Femur (tissue), 1 donor: ENCODE measurements around the gene FOXD4L1.
"Not testable (repeated sequence)": the region's sequence is repeated elsewhere in the genome, so short reads cannot be mapped to it uniquely, and the experiment has no call there.

Source experiments
- DNase-seq: peaks from one replicate; pipeline ENCODE4 v3.0.0-alpha.2; 2017

FOXD4L1 gene

DNA sequence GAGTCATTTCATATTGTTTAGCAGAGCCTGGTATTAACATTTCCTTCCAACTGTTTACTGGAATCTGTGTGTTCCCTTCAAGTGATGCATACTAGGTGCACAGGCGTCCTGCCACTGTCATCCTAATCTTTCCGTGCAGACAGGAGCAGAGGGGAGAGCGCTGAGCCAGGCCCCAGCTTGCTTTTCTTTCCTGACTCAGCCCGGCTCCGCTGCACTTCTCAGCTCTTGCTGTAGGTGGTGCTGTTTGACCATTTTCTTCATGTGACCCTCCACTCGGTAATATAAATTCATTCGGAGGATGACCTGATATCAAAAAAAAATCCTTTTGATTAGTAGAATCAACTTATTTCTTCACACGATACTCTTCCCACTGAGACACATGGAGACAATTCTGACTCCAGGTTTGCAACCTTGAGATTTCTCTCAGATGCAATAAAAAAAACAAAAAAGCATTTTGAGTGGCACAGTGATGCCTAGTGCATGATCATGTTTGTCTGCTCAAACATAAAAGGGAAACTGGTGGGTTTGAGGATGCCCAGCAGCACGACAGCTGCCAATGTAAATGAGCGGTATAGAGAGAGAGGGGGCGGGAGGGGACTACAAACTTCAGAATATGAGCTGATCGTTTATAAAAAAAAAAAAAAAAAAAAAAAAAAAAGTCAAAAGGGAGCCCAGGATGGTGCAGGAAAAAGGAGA is 29.0 kb downstream of the FOXD4L1 start:
- DNase-seq, result not testable (repeated sequence)

DNA sequence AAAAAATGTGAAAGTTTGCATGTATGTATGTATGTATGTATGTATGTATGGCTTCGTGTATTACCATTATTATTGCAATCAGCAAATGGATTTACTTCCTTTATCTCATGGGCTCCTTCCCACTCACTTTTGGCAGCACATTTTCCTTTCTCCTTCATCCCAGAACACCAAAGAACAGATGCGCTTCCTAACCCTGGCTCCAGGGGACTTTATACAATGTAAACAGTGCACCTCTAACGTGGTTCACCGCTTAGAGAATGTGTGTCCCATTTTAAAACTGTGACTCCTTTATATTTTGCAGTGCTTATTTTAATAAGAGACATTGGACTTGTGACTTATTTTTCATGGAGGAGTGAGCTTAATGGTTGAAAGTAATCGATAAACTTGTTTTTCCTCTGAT is 29.7 kb downstream of the FOXD4L1 start:
- DNase-seq, result not testable (repeated sequence)

DNA sequence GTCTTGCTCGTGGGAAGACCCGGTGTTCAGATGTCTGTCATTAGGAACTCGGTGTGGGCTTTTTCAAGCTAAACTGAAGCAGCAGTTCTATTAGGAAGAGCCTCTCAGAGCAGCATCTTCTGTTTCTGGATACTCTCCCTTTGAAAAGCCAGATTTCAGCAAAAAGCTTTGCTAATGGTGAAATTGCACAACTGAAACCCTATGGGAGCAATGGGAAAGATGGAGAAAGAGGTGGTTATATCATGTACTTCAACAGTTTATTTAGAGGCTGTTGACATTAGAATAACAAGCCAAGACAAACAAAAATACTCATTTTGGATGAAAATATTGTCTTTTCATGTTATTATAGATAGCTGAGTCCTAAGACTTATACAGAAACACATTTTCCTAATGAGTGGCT is 30.4 kb downstream of the FOXD4L1 start:
- DNase-seq, result not testable (repeated sequence)

DNA sequence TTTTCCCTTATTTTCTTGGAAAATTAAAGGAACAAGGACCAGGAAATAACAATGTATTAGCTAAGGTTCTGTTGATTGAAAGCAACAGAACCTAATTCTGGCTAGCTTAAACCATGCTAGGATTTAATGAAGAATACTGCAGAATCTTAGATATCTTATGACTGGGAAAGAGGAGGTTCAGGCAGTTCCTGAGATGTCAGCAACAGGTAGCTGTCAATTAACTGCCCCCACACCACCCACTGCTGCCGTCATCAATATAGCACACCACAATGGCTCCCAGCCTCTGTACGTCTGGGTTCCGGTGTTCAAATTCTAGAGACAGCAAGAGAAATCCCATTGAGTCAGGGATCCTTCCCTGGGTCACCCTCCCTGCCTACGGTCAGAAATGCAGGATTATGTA is 34.5 kb downstream of the FOXD4L1 start:
- not testable (repeated sequence) for DNase-seq

DNA sequence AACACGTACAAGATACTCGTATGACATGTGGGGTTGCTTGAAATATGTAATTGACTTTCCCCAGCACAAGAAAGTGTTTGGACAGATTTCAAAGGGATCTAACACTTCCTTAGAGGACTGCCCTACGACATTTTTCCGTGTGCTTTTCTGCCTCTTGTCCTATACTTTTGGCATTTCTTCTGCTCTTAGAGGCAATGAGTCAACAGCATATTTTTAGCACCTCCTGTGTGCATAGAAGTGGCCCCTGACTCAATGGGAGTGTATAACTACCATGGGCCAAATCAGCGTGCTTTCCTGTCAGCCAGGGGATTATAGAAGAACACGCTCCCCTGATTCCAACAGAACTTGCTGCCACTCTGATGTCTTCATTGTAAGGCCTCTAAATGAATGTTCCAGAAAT is 38.1 kb downstream of the FOXD4L1 start:
- DNase-seq, result not testable (repeated sequence)

DNA sequence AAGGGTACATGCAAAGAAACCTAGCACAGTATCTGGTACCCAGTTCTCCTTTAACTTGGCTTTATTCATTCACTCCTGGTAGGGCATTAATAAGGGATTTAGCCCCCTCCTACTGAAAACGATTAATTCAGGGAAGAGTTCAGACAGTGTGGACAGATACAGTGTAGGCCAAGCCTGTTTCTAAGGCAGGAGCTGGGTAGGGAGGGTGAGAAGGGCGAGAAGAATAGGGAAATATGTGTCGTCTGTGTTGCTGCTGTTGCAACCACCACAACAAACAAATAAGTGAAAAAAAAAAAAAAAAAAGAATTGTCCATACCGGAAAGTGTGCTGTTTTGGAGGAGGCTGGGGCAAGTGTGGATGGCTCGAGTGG is 42.4 kb downstream of the FOXD4L1 start:
- DNase-seq, result not testable (repeated sequence)

DNA sequence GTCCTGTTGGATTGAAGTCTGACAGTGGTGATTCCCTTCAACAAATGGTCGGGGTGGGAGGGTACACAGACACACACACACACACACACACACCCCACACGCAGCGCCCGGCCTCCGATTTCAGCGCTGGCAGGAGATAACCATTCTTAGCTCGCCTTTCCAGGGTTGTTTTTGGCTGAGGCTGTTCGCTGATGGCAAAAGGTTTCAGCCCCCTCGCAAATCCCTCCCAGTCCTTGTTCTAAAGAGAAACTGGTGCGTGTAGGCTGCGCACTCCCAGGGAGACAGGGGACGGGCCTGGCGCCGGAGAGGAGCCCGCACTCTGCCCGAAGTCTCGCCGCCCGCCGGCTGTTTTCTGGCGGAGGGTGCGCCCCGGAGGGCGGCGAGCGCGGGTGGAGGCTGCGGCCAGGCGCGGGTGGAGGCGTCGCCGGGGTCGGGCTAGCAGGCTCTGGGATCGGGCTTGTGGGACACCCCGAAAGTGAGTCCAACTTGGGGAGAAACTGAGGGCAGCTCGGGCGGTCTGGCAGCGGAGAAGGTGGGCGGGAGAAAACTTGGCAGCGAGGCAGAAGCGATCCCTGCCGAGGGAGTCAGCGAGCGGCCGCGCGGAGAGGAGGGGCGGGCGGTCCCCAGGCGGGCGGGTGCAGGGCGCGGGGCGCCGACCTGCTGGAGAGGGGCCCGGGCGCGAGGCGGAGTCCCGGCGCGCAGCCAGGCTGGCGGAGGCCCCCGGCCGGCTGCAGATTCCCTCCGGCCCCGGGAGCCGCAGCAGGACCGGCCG is 42.9 kb downstream of the FOXD4L1 start:
- DNase-seq, result peak; percentile 61

DNA sequence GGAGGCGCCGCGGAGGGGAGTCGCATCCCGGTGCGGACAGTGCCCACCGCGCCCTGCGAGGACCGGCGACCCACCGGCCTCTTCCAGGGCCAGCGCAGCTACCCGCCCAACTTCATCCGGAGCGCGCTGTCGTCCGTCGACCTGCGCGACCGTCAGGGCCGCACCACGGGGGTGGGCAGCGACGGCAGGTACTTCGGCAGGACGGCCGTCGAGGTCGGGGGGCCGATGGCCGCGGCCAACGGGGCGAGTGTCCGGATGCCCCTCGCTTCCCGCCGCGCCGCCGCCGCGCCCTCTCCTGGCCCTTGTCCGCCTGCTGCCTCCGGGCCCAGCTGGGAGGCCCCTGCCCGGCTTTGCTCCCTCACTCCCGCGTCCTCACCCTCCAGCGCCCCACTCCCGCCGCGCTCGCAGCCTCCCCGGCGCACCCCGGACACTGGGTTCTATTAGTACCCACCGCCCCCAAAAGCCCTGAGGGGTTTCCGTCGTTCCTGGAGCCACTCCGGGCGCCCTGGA is 43.6 kb downstream of the FOXD4L1 start:
- DNase-seq, result peak; percentile 18

DNA sequence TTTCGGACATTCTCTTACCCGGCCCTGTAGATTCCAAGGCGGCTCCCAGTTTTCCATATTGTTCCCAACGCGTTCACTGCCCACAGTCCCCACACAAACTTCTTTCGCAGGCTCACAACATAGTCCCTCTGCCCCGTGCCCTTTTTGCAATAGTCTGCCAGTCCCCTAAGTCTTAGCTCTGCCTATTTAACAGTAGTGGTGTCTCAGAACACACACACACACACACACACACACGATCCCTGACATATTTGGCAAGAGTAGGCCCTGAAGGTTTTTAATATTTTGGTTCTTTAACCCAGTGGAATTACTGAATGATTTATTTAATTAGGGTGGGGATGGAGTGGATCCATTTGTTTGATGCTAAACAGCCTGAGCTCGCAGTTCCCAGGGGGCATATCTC is 44.1 kb downstream of the FOXD4L1 start:
- DNase-seq, result not testable (repeated sequence)
